ENCODE results near the gene SRGAP2C.
"Not testable (repeated sequence)": the region's sequence is repeated elsewhere in the genome, so short reads cannot be mapped to it uniquely, and the experiment has no call there.

DNA sequence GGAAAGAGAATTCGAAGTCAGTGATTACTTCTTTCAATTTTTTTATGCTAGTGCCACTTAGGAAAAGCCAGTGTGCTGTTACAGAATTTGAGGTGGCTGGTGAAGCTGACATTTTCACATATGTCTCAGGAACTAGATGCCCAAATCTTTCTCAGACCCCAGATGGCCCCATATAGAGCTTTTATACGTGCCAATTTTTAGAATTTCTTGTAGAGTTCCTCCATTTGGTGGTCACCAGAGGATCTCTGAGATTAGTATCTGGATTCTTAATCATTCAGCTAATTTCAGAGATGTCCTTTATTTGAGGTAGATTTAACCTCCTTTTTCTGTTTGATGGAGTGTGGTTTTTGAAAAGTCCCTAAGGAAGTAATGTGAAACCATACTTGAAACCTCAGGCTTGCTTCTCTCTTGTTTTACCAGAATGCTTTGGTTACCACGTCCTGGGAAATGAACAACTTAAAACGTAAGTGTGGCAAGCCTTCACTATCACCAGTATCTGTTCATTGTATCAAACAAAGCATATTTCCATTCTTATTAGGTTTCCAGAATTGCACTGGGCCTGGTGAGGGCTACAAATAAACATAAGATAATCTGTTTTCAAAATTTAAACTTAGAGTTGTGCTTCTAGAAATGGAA lies 164.7 kb downstream of the SRGAP2C start:
- not testable (repeated sequence) for TF ChIP-seq CTCF (conservative IDR thresholded peaks at IDR 0.05); EZH2 (IDR thresholded peaks at IDR 0.05; ENCODE audit: low read depth)

All from PC-9 (cell line).